C4-2B (cell line): ENCODE data around the gene METTL24.

ENCODE experiments used
- H3K27ac ChIP-seq: fragments of 450-650 bp; 2 replicates; pipeline ENCODE4 v1.5.1; 2017
- CTCF ChIP-seq: fragments of 450-650 bp; conservative IDR thresholded peaks from 2 replicates; pipeline ENCODE4 v1.5.1; 2017; ENCODE audit warnings: mild to moderate bottlenecking
- ZFX ChIP-seq: fragments of 450-650 bp; IDR thresholded peaks from 2 replicates; pipeline ENCODE4 v1.6.1; 2017

METTL24 gene

GRCh38 chr6:110331816-110332215 lies 26.3 kb downstream of the METTL24 start:
- TF ChIP-seq ZFX (no peak), CTCF (no peak)
- H3K27ac ChIP-seq, result no peak overlapping the region

GRCh38 chr6:110331390-110331789 lies 26.8 kb downstream of the METTL24 start:
- TF ChIP-seq CTCF (no peak), ZFX (no peak)
- no peak overlapping the region for H3K27ac ChIP-seq

GRCh38 chr6:110329714-110330436 lies 28.3 kb downstream of the METTL24 start:
- TF ChIP-seq CTCF (no peak), ZFX (no peak)
- H3K27ac ChIP-seq, result no peak overlapping the region; the same call in 1 of the 2 replicates

- no peak overlapping the region for H3K27ac ChIP-seq
- no peak for TF ChIP-seq CTCF
- no peak for TF ChIP-seq ZFX
These were observed 28.8 kb downstream of the METTL24 start for GRCh38 chr6:110329348-110329713.

- TF ChIP-seq CTCF (no peak), ZFX (no peak)
- no peak overlapping the region for H3K27ac ChIP-seq
These were observed 29.9 kb downstream of the METTL24 start for GRCh38 chr6:110328259-110328658.

GRCh38 chr6:110327391-110327790 lies 30.8 kb downstream of the METTL24 start:
- H3K27ac ChIP-seq, result no peak overlapping the region
- TF ChIP-seq ZFX (no peak), CTCF (no peak)

- no peak overlapping the region for H3K27ac ChIP-seq
- TF ChIP-seq ZFX (no peak), CTCF (no peak)
These were observed 31.5 kb downstream of the METTL24 start for GRCh38 chr6:110326609-110327008.
